Middle frontal gyrus (tissue), 1 donor: Measurements from ENCODE around the gene AFDN.

Experiments used
- DNase-seq: peaks from one replicate; pipeline ENCODE4 v3.0.0-alpha.2; 2015; ENCODE audit warnings: low spot score; ENCODE audit errors: extremely low spot score

The AFDN gene, protein sequence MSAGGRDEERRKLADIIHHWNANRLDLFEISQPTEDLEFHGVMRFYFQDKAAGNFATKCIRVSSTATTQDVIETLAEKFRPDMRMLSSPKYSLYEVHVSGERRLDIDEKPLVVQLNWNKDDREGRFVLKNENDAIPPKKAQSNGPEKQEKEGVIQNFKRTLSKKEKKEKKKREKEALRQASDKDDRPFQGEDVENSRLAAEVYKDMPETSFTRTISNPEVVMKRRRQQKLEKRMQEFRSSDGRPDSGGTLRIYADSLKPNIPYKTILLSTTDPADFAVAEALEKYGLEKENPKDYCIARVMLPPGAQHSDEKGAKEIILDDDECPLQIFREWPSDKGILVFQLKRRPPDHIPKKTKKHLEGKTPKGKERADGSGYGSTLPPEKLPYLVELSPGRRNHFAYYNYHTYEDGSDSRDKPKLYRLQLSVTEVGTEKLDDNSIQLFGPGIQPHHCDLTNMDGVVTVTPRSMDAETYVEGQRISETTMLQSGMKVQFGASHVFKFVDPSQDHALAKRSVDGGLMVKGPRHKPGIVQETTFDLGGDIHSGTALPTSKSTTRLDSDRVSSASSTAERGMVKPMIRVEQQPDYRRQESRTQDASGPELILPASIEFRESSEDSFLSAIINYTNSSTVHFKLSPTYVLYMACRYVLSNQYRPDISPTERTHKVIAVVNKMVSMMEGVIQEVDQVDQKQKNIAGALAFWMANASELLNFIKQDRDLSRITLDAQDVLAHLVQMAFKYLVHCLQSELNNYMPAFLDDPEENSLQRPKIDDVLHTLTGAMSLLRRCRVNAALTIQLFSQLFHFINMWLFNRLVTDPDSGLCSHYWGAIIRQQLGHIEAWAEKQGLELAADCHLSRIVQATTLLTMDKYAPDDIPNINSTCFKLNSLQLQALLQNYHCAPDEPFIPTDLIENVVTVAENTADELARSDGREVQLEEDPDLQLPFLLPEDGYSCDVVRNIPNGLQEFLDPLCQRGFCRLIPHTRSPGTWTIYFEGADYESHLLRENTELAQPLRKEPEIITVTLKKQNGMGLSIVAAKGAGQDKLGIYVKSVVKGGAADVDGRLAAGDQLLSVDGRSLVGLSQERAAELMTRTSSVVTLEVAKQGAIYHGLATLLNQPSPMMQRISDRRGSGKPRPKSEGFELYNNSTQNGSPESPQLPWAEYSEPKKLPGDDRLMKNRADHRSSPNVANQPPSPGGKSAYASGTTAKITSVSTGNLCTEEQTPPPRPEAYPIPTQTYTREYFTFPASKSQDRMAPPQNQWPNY (N-terminal part only)

DNA sequence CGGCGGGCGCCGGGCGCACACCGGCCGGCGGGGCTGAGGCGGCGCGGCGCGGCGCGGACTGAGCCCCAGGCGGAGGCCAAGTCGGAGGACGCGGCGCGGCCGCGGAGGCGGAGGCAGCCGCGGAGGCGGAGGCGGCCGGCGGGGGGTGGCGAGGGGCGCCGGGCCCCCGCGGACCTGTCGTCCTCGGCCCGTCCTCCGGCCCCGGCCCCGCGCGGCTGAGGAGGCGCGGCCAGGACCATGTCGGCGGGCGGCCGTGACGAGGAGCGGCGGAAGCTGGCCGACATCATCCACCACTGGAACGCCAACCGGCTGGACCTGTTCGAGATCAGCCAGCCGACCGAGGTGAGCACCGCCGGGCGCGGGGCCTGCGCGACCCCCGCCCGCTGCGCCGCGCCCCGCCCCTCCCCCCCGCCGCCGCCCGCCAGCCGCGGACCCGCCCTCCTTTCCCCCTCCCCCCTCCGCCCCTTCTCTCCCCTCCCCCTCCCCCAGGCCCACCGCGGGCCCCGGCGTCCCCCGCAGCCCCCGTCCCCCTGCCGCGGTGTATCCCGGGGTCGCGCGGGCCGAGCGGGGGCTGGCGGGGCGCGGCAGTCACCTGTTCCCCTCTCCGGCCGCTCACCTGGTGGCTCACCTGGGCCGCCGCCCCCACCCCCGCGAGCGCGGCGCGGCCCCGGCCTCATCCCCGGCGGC lies at the start of gene AFDN:
Gene AFDN, plus strand, starts transcription at position 16 of the 687 bp plus-strand sequence. Its CDS starts 222 bp downstream, at position 238.
- no peak for DNase-seq

DNA sequence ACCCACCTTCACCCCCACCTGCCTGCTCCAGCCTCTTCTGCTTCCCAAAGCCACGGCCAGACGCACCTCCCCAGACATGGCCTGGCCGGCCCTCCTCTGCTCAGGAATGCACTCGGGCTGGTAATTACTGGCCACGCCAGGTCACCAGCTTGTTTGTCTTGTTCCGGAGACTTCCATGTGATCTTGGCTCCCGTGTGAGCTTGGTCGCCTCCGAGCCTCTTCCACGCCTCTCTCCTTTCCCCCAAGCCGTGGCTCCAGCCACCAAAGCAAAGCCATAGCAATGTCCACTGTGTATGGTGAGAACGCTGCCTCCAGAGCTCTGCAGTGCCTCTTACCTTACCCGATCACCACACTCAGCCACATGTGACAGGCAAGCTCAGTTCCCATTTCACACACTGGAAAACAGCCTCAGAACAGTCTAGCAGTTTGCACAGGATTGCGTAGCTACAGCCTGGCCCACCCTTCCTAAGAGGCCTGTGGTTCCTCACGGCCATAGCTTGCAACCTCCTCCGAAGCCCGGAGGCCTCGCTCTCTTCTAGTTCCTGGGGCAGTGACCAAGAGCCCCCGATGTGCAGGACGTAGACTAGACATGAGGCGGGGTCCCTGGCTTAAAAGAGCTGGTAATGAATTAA lies 48.1 kb upstream of the AFDN start:
- no peak for DNase-seq

DNA sequence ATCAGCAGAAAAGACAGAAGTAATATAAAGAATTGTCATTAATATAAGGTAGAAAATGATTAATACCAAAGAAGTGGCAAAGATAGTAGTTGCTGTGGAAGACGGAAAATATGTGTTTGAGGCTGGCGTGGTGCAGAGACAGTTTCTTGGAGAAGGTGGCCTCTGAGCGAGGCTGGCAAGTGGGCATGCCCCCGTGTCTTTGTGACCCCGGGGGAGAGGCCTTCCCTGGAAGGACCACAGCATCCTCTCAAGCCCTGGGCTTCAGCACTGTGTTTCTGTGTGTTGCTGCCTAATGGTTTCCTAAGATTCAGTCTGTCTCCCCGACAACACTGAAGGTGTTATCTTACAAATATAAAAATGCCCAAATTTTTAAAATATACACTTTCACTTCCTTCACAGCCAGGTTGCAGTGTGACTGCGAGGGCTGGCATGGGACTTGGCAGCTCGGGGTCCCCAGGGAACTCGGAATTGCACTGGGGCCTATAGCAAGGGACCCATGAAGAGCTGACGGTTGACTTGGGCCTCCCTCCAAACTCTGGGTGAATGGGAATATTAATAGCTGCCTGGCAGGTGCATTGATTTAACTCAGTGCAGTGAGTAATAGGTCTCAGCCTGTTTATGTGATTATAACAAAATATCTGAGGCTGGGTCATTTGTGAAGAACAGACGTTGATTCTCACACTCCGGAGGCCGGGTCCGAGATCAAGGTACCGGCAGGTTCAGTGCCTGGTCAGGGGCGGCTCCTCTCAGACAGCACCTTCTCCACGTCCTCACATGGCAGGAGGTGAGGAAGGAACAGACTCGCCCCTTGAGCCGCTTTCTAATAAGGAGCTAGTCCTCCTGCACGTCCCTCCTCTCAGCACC lies 47.4 kb upstream of the AFDN start:
- DNase-seq, result no peak

DNA sequence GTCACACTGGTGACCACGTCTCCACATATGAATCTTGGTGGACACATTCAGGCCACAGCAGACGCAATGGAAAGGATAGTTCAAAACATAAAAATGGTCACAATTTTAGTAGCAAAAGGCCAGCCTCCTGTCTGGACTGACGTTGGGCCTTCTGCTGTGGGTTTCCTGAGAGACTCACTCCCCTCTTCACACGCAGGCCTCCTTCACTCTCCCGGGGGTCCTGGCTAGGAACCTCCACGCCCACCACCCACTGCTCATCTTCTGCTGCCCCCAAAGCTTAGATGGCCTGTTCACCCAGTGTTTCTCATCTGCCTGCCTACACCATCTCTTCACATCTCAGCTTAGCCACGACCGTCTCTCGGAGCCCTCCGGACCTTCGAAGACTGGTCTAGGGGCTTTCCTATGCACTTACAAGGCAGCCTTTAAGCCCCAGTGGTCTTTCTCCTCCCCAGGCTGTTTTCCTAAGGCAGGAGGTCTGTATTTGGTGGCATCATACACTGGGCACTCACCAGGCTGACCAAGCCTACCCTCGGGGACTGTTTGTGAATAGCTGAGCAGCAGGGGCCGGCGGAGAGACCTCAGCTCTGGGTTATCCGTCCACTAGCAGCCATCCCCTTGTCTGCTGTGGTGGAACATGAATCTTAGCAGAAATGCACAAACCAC lies 46.6 kb upstream of the AFDN start:
- DNase-seq, result no peak

DNA sequence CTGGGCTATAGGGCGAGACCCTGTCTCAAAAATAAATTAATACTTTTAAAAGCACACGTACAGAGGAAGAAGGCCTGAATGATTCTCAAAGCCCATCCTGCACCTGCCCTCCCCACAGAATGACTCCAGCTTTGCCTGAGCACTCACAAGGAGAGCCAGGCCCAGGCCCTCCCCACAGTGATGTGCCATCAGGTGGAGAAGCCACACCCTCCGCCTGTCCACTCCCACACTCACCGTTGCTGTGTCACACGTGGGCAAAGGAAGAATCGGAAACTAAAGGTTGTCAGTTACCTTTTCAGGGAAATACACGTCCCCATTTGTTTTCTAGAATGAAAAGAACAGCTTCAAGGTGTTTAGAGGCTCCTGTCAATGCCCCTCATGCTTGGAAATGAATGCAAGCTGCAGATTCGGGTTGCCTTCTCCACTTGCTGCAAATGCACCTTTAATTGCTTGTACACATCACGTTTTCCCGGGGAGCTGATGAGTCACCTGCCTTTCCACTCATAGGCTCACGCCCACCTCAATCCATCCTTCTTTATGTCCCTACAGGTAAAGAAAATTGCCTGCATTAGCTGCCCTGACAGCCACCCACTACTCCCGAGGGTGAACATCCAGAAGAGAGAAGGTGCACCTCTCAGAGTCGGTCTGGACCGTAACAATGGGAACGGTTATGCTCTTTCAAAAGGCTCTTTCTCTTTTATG lies 45.5 kb upstream of the AFDN start:
- DNase-seq, result no peak

DNA sequence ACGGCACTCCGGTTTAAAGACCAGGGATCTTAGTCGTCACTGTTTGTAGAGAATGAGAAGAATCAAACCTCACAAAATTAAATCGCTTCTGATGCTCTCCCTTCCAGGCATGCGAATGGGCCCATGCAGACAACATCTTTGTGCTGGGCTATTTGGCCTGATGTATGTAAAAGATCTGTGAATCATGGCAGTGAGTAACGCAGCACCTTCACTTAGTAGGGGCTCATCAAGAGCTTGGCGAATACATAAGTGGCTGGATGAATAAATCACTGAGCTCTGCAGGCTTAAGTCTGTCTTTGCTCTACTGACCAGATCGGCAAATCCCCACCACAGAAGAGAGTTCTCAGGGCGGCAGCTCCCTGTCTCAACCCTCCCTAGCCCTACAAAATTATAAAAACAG lies 44.8 kb upstream of the AFDN start:
- DNase-seq, result no peak

DNA sequence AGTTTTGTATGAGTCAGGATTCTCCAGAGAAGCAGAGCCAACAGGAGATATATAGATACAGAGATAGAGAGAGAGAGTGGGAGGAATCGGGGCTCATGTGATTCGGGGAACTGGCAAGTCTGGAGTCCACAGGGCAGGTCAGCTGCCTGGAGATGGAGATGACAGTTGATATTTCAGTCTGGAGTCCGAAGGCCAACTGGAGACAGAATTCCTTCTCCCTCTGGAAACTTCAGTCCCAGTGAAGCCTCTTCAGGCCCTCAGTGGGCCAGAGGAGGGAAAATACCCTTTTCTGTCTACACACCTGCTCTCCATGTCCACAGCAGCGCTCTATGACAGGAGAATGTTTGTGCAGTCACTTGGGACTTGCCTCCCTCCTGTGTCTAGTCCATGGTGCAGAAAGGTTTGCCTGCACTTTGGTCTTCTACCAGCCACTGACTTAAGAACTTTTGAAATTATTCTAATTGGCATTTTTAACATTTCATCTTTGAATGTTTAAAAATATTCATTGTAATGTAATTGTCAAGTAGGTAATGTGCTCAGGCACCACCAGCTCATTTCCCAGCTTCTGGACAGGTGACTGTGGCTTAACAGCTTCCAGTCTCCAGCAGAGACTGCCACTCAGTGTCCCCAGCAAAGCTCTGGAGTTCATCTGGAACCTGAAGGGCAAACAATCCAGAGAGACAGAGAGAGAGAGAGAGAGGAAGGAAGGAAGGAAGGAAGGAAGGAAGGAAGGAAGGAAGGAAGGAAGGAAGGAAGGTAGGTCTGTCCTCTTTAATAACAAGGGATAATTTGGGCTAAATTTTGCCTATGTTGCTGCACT lies 43.8 kb upstream of the AFDN start:
- no peak for DNase-seq

DNA sequence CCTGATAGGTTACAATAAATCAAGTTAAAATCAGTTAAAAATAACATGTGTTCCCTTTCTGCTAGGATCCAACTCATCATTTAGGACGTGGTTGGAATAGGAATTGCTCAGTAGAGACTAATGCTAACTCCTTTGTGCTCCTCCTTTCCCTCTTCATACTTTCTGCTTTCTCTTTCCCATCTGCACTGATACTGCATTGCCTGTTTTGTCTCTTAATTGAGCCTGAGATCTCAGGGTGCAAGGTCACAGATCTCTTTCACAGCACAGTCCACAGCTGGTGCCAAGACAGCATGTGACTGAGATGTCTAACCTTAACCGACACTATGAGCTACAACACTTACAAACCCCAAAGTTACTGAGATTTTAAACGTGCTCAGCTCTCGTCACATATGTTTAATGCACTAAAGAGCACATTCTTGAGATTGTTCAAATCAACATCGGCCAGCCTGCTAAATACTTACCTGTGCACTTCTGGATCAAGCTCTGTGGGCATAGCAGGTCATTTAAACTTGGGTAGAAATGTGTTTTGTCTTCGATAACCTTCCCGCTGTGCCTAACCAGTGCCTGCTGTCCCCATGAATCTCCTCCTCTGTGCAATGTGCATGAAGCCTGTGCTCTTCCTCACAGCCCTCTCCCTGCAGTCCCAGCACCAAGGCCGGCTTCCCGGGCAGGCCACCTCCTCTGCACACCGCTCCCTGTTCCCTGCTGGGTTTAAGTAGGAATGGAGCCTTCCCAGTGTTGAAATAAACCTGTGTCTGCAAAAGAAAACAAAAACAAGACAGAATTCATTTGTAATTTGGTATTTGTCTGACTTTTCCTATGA lies 39.6 kb upstream of the AFDN start:
- DNase-seq, result no peak

DNA sequence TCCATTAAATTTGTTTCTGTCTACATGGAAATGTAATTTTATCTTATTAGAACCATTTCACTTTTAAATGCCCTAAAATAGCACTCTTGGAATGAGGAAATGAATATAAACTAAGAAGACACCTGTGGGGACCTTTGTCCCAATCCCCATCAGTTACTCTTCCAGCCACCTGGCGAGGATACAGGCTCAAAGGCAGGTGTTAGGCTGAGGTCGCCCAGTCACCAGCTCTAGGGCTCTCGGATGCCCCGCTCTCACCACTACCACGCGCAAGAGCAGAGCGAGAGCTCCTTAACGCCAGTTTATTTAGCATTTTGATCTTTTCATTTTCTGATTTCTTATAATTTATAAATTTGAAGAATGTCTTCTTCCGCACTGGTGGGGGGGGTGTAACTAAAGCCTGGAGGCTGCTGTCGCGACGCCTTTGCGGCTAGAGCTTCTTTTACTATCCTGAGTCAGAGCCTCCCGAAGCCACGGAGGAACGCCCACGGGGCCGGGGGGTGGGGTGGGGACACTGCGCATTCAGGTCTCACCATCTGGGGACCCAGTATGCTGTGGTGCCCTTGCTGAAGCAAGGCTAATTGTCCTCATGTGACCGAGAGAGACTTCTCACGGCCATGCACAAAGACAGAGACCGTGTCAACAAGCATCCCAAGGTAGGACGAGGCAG lies 38.7 kb upstream of the AFDN start:
- DNase-seq, result no peak

DNA sequence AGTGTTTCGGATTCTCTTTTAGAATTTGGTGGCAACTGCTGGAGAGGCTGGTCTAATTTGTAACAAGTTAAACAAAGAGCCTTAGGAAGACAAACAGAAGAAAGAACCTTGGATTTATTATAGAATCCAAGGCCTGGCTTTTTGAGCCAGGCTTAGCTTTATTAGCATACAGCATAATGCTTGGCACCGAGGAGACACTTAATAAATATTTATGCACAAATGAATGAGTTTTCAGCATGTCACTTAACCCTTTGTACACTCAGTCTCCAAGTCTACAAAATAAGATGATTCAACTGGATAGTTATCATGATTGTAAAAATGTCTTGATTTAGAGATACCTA lies 38.2 kb upstream of the AFDN start:
- no peak for DNase-seq

DNA sequence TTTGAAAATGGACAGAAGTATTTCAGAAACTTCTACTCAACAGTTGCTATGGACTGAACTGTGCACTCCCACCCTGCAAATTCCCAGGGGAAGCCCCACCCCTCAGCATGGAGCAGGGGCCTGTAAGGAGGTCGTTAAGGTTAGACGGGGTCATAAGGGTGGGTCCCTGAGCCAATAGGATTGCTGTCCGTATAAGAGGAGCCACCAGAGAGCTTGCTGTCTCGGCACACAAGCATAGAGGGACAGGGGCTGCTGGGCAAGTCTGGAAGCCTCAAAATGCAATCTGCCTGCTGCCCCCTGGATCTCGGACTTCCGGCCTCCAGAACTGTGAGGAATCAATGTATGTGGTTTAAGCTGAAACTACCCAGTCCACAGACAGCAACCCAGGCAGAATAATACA lies 37.4 kb upstream of the AFDN start:
- DNase-seq, result no peak

DNA sequence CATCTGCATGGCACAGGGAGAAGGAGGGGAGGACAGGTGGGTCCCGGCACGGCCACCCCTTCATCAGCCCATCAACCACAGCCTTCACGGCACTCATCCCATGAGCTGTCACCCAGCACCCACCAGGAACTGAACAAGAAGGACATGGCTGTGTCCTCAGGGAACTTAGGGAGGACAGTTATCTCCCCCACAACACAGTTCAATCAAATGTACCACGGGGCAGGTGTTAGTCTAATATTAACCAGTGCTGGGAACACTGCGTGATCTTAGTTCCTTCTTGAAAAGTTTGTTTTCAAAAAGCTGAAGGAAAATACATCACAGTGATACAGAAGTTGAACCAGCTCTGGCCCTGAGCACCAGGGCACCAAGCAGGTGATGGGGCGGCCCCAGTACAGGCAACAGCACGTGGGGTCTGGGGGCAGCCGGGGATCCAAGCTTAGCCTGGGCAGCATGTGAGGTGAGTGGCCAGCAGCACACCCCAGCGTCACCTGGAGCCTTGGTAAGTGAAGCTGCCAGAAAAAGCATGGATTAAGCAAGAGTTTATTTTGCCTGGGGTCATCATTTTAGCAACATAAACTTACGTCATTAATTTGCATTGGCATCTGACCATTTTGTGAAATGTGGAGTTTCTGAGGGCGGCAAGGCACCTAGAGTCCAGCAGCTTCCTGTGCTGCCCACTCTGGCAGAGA lies 35.5 kb upstream of the AFDN start:
- no peak for DNase-seq

DNA sequence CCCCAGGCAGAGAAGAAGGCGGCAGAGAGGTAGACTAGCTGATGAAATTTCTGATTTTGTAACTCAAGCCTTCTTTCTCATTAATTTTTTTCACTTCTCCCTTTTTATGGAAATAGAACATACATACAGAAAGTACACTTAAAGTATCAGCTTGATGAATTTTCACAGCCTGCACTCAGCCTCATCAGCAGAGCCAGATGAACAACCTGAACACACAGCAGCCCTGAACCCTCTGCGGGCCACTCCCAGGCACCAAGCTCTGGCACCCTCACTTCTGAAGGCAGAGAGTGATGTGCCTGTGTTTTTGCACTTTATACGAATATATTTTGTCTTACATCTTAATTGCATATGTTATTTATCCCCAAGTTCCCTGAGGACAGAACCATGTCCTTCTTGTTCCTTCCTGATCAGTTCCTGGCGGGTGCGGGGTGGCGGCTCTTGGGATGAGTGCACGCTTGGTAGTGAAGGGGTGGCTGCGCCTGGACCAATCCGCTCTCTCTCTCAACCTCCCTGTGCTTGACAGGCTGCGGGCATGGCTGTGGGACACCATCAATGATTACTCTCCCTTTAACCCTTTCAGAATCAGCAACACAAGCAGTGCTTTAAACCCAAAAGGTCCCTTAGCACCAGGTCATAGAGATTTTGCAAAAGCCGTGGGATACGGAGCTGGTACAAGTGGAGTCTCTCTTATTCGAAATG lies 34.8 kb upstream of the AFDN start:
- DNase-seq, result no peak

DNA sequence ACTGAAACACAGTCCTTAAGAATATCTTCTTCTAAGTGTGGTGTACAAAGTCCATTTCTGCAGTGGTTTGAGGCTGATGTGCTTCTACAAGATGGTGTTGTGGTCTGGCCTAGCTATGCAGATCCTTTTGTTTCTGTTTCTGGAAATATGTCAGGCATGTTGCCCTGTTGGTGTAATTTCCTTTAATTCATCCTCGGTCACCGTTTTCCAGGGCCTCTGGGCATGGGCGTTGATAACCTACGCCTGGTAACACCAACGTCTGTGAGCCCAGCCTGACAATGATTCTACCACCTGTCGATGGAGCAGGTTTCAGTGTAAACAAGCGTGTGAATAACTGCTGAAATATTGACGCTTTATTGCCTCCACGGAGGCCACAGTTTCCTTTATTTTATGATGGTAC lies 33.3 kb upstream of the AFDN start:
- no peak for DNase-seq
